GM18867 (cell line): ENCODE results near the gene TOX3.

Experiments used
- ATAC-seq: cut with Tn5 transposase; IDR thresholded peaks from one replicate; pipeline ENCODE4 v1.9.1; 2021; ENCODE audit warnings: mild to moderate bottlenecking, moderate library complexity; ENCODE audit not compliant: unreplicated experiment

Gene TOX3

DNA sequence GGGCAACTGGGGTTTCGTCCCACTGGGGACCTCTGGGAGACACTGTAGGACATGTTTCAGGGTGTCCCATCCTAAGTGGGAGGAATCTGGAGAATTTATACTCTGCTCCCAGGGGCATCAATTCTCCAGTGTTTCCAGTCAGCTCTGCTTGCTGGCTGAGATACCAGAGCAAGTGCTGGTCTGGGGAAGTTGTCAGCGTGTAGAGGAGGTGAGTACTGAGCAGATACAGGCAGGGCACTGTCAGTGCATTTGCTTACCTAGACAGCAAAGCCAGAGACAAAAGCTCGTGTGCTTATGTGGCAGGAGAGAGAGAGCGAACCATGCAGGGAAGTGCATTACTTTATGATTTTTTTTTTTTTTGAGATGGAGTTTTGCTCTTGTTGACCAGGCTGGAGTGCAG, 20.2 kb upstream of the TOX3 start:
- no peak for ATAC-seq

DNA sequence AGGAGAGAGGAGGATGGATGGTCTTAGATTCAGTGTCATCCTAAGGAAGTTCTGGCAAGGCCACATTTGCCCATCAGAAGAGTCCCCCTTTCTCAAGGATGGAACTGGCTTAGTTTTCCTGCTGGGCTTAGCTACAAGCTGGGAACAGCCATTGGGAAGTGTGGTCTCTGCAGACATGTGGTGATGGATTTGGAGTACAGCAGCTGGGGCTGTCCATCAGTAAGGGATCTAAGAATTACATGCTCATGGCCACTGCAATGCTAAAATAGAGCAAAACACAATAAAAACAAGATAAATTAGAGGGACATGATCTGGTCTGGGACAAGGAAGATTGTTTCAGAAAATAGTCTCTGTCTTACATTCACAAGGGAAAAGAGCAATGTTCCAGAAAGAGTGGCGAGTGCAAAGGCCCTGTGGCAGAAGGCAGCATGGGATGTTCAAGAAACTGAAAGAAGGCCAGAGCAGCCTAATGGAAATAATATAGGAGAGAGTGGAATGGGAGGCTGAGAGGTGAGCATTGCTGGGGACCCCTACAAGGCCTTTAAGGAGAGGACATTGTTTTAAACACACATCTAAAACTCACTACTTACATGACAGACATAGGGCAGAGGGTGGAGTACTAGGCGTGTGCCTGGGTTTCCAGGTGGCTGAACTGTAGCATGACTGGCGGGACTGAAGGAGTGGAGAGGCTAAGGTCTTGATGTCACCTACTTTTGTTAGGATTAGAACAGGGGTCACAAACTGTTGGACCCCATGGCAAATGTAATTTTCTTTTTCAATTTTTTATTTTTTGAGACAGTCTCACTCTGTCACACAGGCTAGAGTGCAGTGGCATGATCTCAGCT, 17.0 kb upstream of the TOX3 start:
- no peak for ATAC-seq

DNA sequence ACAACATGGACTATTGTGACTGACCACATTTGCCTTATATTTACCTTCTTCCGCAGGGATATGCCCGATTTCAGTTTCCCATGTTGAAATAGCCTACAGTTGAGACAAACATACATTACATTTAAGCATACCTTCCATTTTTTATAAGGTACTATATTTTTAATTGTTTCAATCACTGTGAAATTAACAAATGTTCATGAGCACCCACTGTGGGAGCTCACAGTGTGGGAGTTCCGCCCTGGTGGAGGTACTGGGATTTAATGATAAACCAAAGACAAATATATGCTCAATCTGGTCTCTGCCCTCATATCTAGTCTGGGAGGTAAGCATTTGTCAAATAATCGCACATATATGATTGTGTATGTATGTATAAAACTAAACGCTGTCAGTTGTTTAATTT, 15.8 kb upstream of the TOX3 start:
- no peak for ATAC-seq

DNA sequence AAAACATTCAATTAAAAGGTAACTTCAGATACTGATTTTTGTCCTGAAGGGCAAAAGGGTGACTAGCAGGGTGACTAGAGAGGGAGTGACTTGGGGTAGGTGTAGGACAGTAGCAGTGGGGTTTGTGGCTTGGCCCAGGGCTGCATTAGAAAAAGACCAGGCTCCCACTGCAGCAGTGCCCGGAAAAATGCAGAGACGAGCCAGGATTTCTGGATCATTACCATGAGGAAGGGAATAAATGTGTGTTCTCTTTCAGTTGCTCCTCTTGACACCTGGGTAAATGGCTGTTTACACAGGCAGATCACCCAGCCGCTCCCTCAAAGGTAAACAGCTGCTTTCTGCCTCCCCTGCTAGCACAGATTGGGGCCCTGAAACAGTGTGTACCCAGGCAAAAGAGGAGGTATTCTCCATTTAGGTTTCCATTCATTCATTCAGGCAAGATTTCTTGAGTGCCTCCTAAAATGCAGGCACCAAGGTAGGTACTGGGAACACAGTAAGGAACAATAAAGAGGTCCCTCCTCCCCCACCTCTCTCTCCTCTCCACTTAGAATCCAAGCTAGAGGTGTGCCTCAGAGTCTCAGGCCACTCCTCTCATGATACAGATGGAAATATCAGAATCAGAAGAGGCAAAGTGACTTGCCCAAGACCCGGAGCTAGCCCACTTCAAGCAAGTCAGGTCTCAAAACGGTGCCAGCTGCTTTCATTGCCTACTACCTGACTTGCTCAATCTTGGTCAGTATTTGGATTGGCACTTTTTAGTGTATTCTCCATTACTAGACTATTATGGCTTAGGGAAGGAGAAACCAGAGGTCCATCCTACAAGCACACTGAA, 15.2 kb upstream of the TOX3 start:
- ATAC-seq: no peak

DNA sequence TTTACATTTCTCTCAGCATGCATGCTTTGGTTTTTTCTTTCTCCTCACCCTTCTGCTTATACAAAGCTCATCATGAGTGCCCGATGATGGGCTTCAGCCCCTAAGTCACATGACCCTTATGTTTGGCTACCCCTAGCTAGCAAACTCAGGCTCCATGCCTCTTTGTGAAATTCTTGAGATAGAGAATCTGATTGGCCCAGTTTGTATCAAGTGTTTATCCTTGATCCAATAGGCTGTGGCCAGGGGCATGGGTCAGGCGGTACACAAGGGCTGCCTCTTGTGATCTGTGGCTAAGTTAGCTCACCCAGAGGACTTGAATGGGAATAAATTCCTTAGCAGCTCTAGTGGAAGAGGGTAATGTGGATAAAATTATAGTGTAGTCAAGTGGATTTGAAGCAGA, 11.5 kb upstream of the TOX3 start:
- ATAC-seq: no peak

DNA sequence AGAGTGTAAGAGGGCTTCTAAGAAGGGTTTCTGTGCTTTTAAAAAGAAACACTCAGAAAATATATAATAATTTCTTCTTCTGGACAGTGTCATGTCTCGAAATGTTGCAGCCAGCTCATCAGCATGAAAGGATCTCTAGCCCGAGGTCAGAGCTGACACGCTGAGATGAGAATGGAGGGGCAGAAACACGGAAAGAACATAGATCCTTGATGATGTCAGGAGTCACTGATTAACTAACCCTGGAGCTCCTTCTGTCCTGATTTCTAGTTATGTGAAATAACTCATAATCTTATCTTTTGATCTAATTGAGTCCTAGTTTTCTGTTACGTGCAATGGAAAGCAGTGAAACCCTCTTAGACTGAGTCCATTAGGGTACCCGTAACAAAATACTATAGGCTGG, 10.3 kb upstream of the TOX3 start:
- ATAC-seq: no peak

DNA sequence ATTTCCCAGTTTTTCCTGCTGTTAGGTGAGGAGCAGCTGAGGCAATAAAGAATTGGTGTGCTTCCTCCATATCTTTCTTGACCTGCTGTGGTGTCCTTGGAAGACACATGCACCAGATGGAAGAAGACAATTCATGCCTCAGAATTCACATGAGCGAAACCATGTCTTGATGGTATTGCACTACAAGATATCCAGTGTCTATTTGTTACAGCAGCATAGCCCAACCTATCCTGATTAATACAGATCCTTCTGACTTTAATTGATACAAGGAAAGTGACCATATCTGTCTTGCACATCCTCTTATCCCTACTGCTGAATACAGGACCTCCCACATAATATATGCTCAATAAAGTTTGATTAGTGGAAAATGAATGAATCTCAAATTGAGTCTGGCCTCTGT, 9.1 kb upstream of the TOX3 start:
- ATAC-seq: no peak

DNA sequence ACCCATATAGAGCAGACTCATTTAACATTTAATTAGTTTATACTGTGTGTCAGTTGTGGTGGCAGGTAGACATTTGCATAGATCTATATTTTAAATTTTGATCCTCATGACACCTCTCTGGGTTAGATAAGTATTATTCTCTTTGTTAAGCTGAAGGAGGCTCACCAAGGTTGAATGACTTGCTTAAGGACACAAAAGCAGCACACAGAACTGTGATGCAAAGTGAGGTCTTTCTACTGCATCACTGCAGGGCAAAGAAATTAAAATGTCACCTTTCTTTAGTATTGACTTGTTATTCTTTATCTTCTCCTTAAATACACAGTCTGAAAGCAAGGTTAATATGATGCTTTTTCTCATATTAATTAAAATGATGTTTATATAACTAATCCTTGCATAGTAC, 8.6 kb upstream of the TOX3 start:
- no peak for ATAC-seq

DNA sequence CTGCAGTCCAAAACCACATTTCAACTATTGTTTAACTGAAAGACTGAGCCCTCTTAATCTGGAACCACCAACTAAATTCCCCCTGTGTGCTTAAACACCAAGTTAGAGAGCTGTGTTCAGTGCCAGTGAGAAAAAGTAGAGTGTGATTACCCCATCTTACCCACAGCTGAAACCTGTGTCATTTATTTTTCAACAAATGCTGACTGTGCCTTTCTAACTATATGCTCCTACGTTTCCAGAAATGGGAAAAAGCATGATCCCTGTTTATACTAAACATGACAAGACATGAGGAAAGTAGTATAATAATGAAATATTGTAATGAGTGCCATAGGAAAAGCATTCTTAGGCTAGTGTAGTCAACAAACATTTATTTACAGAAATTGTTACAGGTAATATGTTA, 7.4 kb upstream of the TOX3 start:
- no peak for ATAC-seq

DNA sequence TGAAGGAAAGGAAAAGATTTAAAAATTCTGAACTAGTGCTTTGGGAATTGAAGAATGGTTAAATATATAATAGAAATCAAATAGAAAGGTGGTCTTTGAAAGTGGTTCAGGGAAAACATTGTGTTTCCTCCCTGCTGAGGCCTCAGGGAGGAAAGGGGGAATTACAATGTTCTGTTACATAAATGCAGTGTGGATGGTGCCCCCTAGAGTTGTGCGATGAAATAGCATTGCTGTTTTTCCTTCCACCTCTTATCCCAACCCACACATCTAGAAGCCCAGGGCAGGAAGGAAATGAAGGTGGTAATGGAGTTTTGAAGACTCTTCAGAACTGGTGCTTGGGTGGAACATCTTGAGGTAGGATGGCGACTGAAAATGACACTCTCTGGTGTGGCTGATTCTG, 6.4 kb upstream of the TOX3 start:
- ATAC-seq: no peak

DNA sequence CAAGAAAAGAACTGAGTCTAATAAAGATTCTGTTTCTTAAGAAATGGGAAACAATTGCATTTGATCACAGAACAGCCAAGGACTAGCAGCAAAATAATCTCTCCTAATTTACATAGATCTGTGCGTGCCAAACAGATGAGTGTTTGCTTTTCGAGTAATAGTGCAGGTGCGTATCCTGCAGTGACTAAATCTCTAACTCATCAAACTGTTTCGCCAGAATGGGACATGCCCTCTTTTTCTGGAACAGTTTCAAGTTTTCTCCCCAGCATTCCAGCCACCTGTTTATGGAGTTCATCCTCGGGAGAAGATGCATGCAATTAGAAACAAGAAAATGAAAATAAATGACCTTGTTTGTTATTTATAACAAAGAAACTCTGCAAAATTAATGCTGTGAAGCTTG, 5.7 kb upstream of the TOX3 start:
- no peak for ATAC-seq

DNA sequence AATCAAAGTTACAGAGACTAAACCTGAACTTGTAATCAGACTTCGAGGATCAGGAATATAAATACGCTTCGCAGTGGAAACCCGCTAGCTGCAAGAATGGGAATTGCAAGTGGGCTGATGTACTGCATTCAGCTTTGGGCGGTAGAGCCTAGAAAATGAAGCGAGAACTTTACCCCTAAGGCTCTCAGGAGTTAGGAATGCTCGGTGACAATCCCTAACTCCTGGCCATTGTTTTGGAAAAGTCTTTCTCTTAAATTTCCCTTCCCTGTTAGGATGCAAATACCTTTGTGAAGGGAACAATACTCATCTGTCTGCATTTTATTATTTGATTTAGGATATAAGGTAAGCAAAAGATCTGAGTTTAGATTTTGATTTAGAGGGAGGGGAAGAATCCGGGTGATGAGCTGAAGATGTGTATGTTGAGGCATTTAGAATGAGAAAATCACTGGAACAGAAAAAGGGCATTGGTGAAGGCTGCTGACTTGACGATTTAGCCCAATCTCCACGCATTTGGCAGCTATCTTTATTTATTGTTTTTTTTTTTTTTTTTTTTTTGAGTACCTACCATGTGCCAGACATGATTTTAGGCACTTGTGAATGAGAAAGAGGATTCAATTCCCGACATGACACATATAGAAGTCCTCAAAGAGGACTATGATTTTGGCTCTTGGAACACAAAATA, 2.2 kb upstream of the TOX3 start:
- no peak for ATAC-seq

DNA sequence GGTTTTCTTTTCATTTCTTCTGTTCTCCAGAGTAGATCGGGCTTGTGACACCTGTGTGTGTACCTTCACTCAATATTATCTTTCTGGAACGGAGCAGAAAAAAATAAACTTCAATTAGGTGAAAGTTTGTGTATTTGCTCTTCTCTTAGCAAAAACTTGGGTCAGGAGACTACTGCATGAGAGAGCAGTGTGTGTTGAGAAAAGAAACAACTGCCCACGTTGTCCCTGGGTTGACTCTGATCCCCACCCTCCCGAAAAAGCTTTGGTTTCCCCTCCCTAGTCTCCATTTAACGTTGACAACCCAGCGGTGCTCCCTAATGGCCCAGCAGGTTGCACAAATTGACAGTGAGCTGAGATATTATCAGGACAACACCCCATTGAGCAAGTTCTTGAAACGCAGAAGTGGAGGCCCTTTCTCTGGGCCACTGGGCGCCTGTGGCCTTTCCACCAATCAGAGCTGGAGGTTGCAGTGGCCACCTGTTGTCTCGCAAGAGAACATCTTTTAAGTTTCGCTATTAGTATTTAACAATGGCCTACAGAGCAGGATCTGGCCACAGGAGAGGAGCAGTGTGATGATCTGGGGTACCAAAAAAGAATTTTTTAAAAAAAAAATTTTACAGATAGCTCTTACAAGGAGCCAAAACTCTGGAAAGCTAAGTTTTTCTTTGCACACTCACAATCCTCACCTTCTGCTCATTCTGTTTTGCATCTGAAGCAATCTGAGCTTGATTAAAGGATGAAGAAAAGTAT, 1.5 kb upstream of the TOX3 start:
- ATAC-seq: no peak

DNA sequence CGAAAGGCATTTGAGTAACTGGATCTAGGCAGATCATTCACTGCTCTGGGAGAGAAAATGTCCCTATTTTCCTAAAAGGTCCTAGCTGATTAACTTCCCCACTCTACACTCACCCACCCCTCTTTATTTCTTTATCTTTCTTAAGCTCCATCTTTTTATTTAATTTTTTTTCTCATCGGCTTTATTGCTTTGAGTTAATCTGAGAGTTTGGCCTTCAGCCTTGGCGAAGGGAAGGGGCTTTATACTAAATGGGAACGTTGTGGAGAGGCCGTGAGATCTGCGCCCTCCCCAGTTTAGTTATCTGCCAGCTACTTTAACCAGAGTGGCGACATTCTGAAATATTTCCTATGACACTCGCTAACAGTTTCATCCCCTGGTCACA, 882 bp upstream of the TOX3 start:
- ATAC-seq: no peak

DNA sequence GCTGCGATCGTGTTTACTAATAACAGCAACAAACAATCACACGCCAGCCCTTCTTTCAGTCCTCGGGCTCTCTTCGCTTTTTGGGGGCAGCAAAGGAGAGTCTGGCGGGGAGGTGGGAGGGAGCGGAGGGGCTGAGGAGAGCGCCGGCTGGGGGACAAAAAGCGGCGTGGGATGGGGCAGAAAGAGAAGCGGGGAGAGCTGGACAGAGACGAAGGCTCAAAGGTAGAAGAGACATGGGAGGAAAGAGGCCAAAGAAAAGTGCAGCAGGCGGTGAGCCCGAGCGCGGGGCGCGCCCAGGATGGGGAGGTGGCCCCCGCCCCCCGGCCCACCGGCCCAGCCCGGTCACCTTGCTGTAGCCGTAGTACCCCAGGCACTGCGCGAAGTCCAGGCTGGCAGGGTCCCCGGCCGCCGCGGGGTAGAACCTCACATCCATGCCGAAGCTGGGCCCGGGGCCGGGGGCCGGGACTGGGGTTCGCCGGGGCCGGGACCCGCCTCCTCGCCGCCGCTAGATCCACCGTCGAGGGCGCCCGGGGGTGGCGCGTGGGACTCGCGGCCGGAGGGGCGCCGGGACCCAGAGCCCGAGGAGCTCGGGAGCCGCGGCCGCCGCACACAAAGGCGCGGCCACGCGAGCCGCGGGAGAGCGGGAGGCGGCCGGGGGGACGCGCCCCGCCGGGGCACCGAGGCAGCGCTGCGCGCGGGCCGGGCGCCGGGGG, 496 bp downstream of the TOX3 start:
- ATAC-seq: no peak

DNA sequence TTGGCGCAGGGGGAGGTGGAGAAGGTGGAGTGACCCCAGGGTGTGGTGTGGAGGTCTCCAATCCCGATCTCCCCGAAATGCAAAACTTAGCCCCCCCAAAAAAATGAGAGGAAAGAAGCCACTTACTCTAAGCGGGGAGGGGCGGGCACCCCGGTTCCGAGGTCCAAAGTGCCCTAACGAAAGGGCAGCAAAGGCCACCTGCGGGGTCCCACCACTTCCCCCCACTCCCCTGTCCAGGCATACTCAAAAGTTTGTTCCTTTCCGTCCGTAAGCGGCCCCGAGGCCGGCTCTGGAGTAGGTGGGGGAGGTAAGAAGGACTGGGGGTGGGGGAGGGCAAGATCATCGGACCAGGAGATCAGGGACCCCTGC, 1.1 kb downstream of the TOX3 start:
- no peak for ATAC-seq

DNA sequence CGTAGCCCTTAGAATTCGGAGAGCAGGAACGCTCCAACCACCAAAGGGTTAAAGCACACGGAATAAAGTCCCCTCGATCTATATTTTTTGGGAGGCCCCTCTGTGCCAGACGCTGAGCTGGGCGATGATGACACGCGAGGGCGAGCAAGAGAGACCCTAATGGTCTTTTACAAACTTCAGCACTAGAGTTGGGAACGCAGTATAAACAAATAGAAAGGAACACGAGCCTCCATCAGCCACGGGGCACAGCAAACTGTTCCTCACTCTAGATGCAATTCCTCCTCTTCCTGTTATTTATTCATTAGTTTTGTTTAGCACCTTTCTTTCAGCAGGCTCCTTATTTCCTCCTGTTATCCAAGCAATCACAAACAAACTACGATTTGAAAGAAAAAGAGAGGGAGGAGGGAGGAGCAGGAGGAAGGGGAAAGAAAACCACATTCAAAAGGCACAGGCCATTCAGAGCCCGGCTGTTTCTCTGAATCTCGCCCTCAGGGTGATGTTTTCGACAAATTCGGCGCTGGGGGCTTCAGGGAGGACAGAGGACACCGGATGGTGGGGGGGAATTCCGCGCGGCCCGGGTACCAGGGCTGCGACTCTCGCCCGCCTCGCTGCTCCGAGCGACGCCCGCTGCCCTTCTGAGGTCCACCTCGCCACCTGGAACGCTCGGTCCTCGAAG, 1.6 kb downstream of the TOX3 start:
- ATAC-seq: no peak

DNA sequence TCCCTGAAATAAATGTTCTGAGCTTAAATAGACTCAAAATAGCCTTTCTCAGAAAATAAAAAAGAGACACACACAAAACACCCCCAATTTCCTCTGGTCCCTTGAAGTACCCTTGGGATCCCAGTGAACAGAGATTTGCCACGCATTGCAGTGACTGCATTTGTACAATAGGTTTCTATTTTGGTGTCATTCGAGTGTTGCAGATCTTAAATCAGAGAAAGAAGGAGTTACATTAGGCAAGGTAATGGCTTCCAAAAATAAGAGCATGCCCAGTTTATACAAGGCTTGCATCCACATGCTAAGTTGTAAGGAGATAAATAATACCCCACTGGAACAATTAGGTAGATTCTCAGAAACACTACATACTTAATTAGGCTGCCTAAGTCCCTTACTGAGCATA, 2.2 kb downstream of the TOX3 start:
- ATAC-seq: no peak

DNA sequence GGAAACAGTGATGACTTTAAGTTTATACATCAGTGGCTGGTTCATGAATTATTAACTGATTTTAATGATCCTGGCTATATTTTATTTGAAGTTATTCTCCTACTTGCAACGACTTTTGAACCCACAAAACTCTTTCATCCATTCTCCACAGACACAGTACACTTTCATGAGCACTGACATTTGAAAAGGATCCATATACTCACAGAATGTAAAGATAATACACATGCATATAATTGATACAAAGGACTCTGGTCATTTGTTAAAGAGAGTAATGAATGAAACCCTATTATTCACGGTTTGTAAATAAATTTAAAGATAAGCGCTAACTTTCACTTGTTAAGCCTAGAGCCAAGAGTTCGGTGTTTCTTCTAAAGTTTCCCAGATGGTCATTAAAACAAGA, 3.3 kb downstream of the TOX3 start:
- no peak for ATAC-seq

DNA sequence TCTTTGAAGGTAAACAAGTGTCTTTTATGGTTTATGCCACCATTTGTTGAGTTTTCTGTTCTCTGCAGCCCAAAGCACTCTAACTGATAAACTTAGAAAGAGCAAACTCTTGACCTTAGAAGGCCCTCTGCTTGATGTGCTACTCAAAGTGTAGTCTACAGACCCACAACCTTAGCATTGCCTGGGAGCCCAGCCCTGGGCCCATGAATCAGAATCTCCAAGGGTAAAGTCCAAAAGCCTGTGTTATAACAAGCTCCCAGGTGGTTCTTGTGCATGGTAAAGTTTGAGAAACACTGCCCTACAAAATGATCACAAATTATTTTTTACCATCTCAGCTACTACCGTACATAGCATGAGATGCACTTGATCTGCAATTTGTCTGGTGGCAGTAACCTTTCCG, 6.0 kb downstream of the TOX3 start:
- no peak for ATAC-seq
